Measurements from ENCODE around the gene PGA4.
"Not testable (repeated sequence)": the region's sequence is repeated elsewhere in the genome, so short reads cannot be mapped to it uniquely, and the experiment has no call there.

PGA4 gene

DNA sequence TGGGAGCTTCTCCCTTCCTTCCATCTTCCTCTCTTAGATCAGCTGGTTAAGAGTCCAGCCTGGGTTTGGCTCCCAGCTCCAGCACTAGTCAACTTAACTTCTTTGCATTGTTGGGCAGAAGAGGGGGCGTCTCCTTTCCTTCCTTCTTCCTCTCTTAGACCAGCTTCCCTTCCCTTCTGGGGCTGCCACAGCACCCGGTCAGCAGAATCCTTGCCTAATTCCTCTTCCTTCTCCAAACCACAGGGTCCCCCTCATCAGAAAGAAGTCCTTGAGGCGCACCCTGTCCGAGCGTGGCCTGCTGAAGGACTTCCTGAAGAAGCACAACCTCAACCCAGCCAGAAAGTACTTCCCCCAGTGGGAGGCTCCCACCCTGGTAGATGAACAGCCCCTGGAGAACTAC lies 19.4 kb downstream of the PGA4 start:
- H3K27ac ChIP-seq; DNase-seq (ENCODE audit: low read depth, low spot score): not testable (repeated sequence)

DNA sequence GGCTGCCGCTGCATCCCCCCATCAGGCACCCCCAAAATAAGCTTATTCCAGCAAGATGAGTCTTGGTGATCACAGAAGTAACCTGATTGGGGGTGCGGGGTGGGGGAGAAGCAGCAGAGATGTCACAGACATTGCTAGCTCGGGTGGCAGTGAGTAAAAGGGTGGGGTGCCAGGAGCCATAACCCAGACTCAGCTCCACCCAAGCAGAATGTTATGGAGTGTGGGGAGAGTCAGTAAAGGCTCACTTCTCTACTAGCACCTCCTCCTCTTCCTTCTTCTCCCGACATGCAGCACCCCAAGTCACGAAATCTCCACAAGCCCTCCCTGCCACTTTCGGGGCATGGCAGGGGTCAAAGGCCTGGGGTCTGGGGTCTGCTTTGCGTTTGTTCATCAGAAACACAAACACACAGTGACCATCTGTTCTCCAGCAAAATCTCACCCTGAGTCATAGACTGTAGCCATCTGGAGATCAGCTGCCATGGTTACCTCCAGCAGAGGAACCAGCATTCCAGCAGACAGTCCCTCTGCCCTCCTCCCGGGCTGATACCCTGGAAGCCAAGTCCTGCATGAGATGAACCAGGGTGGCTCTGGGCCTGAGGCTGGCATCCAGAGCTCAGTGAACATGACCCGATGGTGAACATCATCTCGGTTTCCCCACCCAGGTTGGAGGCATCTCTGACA lies 23.3 kb downstream of the PGA4 start:
- not testable (repeated sequence) for DNase-seq (ENCODE audit: low read depth, low spot score); H3K27ac ChIP-seq

DNA sequence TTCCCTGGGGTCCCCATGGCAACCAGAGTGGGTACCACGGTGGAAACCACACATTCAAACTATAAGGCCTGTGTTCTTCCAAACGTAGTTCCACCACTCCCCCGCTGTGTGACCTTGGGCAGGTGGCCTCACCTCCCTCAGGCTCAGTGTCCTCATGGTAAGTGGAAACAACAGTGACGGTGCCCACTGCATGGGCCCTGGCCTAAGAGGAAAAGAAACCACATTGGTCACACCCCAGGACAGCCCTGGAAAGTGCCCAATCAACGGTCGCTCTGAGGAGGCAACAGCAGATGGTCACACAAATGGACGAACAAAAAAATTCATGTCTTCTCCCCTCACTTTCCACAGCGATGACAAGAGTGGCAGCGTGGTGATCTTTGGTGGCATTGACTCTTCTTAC lies 25.9 kb downstream of the PGA4 start:
- H3K27ac ChIP-seq; DNase-seq (ENCODE audit: low read depth, low spot score): not testable (repeated sequence)

DNA sequence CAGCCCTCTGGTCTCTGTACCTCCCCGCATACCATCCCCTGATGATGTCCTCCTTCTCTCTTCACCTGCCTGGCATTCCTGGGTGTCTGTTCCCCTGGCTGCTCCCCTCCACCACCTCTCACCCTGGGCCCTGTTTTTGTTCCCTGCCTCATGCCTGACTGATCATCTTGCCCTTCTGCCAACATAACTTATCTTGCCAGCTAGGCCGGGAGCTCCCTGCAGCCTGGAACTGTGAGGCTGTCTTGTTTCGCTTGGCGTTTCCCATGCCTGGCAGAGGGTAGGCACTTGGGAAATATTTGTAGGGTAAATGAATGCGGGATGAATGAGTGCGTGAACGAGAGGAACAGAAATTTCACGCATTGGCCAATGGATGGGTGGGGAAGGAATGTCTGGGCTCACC lies 27.1 kb downstream of the PGA4 start:
- not testable (repeated sequence) for DNase-seq (ENCODE audit: low read depth, low spot score)

DNA sequence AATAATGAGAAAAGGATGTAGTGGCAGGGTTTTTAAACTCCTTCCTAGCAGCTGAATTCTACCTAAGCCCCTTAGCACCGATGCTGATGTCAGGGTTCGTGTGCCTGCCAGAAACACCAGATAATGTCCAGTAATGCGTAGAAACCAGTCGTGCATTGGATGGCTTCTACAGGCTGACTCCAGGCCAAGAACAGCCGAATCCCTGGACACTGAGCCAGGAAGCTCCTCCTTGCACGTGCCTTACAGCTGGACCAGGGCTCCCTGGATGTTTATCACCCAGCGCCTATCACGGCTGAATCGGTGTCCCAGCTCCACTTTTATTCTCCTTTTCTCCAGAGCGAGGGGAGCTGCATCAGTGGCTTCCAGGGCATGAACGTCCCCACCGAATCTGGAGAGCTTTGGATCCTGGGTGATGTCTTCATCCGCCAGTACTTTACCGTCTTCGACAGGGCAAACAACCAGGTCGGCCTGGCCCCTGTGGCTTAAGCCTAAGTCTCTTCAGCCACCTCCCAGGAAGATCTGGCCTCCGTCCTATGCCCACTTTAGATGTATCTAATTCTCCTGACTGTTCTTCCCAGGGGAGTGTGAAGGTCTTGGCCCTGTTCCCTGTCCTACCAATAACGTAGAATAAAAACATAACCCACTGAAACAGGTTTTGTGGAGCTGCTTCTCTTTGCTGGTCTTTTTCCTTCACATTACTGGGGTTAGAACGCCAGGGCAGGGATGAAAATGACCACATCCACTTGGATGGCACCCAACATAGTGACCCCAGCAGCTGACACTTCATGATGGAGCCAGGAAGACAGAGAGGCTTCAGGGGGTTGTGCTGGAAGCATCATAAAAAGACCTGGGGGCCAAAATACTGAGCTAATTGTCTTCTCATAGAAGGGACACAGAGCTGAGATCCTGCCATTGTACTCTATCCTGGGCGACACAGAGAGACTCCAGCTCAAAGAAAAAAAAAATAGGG lies 28.9 kb downstream of the PGA4 start:
- DNase-seq (ENCODE audit: low read depth, low spot score); H3K27ac ChIP-seq: not testable (repeated sequence)

More for the DNA sequence above, 27.1 kb downstream of the PGA4 start:
- not testable (repeated sequence) for H3K27ac ChIP-seq

DNA sequence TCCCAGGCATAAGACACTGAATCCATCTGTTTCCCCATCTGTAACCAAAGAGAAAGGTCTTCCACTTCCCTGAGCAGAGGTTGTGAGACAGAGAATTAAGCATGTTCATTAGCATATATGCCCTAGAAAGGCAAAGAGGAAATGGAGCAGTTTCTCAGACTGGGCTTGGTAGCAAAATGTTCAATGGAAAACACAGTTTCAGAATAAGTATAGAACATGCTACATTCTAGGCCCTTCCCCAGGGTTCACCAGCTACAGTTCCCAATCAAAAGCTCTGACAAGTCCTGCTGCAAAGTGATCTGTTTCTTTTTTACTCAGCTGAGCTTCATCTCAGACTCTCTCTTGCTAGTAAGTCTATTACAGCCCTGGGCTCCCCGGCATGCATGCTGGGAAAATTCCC lies 30.2 kb downstream of the PGA4 start:
- not testable (repeated sequence) for DNase-seq (ENCODE audit: low read depth, low spot score); H3K27ac ChIP-seq

DNA sequence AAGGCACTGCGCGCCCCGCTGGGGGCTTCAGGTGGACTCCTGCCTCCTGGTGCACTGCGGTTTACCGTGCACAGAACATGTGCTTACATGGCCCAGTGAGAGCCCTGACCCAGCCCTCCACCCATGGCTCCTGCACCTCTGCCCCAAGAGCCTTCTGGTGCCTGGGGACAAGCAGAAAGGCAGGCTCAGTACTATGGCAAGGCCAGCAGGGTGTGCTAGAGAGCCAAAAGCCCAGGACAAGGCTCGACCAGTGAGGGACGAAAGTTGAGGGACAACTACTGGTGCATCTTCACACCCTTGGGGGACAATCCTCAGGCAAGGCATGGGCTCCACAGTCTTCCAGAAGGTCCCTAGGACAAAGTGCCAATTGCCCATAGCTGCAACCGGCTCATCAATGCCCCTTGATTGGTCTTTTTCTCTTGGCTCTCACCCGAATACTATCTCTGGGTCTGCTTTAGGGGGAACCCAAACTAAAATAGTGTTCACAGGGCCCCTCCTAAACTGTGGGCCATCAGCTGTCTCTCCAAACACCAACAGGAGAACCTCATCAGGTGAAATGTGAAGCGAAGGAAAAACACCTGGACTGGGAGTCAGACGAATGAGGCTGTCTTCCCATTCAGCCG lies 32.4 kb downstream of the PGA4 start:
- H3K27ac ChIP-seq = no peak overlapping the region
- no peak for DNase-seq (ENCODE audit: low read depth, low spot score)

DNA sequence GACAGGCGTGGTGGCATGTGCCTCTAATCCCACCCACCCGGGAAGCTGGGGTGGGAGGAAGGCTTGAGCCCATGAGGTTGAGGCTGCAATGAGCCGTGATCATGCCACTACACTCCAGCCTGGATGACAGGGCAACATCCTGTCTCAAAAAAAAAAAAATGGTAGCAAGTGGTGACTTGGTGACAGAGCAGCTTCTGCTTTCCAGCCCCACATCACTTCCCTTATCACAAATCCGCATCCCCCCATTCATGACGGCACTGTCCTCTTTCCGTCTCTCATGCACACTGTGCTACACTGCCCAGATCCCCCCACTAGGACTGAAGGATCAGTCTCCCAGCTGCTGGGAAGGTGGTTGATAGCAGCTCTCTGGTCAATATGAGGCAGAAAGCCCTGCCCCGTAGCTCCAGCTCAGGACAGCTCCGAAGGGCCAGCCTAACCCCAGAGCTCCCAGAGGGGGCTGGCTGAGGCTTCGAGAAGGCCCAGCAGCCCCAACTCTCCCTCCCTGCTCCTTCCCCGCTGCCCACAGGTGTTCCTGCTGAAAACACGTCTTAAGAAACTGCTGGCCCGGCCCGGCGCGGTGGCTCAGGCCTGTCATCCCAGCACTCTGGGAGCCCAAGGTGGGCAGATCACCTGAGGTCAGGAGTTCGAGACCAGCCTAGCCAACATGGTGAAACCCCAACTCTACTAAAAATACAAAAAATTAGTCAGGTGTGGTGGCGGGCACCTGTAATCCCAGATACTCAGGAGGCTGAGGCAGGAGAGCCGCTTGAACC lies 34.7 kb downstream of the PGA4 start:
- H3K27ac ChIP-seq = no peak overlapping the region
- no peak for DNase-seq (ENCODE audit: low read depth, low spot score)

DNA sequence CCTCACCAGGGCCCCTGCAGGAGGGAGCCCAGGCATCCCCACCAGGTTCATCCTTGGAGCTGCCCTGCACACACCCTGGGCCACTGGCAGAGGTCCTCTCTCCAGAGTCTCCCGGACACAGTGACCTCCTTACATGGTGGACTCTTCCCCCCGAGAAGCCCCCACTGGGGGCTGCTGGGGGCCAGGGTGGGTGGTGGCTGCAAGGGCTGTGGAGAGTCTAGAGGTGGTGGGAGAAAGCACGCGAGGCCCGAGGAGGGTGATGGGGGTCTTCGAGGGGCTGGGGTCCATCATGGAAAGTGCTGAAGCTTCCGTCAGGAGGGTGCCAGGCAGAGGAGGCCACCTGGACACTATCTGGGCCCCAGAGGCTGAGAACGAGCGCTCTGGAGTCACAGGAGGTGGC lies 36.4 kb downstream of the PGA4 start:
- DNase-seq (ENCODE audit: low read depth, low spot score) = no peak
- no peak overlapping the region for H3K27ac ChIP-seq

DNA sequence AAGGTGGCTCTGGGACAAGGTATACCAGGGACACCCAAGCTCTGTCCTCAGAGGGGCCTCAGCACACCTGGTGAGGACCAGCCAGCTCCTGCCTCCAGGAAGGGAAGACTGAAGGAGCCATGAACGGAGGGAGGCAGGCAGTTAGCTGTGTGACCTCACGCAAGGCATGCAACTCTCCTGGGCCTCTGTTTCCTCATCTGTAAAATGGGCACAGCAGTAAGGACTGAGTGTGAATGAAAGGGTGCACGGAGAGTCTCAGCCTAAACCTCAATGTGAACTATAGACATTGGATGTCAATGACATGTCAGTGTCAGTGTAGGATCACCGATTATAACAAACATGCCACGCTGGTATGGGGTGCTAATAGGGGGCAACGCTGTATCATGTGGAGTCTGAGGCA lies 37.2 kb downstream of the PGA4 start:
- no peak overlapping the region for H3K27ac ChIP-seq
- no peak for DNase-seq (ENCODE audit: low read depth, low spot score)

DNA sequence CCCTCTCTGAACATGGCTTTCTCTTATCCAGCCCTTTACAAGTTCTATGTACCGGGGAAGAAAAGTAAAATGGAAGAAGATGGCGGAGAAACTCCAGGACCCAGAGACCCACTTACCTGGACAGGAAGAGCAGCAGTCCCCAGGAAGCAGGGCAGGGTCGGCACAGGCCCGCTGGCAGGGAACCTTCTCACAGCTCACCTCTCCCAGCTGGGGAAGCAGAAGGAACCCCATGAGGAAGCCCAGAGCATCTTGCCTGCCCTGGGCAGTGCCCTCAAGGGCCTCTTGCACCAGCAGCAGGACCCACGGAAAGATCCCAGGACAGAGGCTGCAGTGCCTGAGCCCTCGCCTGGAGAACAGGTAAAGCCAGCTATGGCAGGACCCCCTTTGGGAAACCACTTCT lies 42.2 kb downstream of the PGA4 start:
- DNase-seq (ENCODE audit: low read depth, low spot score) = no peak
- no peak overlapping the region for H3K27ac ChIP-seq

DNA sequence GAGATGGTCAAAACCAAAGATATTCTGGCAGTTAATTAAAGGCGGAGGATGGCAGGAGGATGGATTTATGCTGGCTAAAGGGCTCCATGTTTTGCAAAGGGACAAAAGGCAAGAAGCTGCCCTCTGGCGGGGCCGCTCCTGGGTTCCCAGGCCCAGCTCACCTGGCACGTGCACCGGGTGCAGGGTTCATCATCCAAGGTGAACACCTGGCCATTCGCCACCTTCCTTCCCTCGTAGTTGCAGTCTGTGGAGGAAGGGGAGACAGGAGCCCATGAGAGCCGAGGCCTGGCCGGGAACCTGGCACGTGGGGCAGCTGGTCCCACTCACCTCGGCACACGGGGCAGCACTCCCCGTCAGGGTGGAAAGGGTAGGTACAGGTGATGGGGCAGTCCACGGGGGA lies 42.6 kb downstream of the PGA4 start:
- no peak for DNase-seq (ENCODE audit: low read depth, low spot score)
- H3K27ac ChIP-seq = no peak overlapping the region

DNA sequence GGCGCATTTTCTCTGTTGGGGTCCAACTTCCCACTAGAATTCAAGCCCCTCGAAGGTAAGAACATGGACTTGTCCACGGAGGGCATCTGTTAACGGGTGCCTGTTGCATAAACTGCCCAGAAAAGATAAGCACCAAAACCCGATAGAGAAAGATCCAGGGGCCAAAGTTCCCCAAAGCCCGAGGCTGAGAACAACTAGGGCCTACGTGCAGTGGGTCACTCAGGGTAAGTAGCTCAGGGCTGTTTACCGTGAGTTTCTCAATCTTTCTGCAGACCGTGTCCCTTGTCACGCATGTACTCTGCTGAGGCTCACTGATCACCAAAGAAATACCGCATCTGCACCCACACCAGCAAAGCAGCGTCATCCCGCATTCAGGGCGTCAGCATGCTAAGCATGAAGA lies 43.2 kb downstream of the PGA4 start:
- no peak for DNase-seq (ENCODE audit: low read depth, low spot score)
- H3K27ac ChIP-seq = no peak overlapping the region

DNA sequence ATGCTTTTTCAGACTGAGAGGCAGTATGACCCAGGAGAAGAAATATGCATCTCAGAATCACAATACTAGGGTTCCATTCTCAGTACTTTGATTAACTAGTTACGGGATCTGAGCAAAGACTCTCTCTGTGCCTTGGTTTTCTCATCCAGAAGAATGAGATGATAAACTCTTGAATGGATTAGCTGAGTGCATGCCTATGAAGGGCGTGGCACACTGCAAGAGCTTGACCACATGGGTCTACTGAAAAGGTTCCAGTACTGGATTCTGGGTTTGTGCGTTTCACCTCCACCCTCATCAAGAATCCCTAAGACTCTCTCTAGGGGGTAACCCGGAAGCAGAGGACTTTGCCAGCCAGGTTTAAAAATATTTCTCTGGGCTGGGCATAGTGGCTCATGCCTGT lies 44.5 kb downstream of the PGA4 start:
- no peak overlapping the region for H3K27ac ChIP-seq
- no peak for DNase-seq (ENCODE audit: low read depth, low spot score)

DNA sequence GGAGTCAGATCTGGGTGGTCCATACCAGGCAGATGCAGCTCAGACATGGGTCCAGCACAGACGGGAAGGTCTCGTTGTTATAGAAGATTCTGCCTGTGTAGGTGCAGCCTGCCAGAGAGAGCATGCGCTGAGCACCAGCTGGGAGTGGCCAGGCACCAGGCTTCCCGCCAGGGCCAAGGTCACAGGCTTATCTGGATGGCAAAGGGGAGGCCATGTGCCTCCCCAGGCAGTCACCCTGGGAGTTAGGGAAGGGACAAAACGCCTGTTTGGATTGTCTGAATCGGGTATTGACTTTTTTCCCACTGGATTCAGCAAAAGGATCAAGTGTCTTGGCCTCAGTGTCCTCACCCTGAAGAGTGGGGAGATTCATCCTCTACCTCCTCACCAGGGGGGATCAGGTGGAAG lies 45.3 kb downstream of the PGA4 start:
- DNase-seq (ENCODE audit: low read depth, low spot score) = no peak
- no peak overlapping the region for H3K27ac ChIP-seq

DNA sequence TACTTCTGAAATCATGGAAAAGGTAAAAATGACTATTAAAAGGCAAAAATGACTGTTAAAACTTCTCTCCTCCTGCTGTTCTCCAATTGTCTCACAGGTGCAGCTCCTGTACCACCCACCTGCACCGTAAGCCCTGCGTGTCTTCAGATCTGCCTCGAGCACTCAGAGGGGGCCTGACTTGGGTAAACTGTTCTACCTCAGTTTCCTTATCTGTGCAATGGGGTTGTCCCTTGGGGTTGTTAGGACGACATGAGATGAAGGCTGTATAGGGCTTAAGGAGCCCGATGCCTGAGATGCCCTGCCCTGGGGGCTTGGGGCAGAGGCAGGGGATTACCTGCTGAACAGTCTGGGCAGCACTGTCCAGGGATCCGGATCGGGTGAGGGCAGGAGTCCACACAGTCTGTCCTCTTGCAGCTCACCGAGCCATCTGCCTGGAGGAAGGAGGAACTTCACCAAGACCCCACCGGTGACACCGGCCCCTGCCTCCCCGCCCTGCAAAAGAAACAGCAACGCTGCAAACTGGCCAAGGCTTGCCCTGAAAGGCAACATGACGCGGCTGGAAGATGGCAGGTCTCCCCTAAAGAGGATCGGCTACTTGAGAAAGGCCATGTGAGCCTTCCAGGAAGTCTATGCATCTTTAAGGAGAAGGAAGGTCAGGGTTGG lies 46.6 kb downstream of the PGA4 start:
- DNase-seq (ENCODE audit: low read depth, low spot score) = no peak

DNA sequence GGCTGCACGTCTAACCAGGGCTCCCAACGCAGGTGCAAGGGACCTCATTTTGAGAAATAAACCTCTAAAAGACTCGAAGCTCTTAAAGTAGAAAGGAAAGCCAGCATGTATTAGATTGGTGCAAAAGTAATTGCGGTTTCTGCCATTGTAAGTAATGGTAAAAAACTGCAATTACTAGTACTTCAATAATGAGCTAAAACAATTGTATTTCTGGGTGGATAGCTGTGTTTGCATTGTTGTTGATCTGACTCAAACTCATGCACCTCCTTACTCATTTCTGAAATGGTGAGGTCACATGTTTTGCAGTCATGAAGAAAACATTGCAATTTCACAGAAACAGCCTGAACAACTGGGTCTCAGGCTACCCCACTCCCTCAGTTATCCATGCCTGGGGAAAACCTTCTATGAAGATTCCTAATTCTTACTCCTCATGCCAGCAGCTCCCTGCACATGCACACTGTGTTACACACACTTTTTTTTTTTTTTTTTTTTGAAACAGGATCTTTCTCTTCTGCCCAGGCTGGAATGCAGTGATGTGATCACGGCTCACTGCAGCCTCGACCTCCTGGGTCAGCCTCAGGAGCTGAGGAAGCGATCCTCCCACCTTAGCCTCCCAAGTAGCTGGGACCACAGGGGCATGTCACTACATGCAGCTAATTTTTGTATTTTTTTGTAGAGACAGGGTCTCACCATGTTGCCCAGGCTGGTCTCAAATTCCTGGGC lies 48.4 kb downstream of the PGA4 start:
- no peak for DNase-seq (ENCODE audit: low read depth, low spot score)
- H3K27ac ChIP-seq = peak overlapping the region; percentile 54

More for the DNA sequence above, 46.6 kb downstream of the PGA4 start:
- H3K27ac ChIP-seq = no peak overlapping the region

DNA sequence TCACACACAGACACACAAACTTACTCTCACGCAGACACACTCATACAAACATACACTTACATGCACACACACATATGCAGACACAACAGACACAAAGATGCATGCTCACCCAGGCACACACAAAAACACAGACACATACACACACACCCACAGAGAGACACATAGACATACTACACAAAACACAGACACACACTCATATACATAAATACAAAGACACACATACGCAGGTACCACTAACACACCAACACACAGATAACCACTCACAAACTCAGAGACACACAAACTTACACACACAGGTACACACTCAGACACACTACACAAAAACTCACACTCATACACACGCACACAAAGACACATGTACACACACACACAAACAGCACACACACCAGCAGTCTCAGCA lies 50.6 kb downstream of the PGA4 start:
- H3K27ac ChIP-seq = no peak overlapping the region
- DNase-seq (ENCODE audit: low read depth, low spot score) = no peak

Data from epithelial cell of prostate (primary cell).